ENCODE measurements around the gene AMMECR1L. TPM values are rescaled to one million over a fixed set of nuclear protein-coding genes. Genes with fewer than 3 reads are reported as not detected.

The AMMECR1L gene
- total and polyA plus RNA-seq, 2 donors = 12.2 to 13.2 TPM

Small RNA genes within 50 kb of the gene (small RNA-seq; reads per million reads assigned to genes)
- gene AC012306.1 = not detected
- gene RF00017 = not detected
- not detected for gene RF00019
- not detected for gene RNU6-395P

Other genes with a start within 250 kb of the AMMECR1L start
- gene GPR17, start 239.8 kb downstream of the AMMECR1L start, total RNA-seq = 0.11 TPM
- gene GPR17, start 239.8 kb downstream of the AMMECR1L start, polyA plus RNA-seq = 0.47 TPM
- 18.7 TPM for gene LIMS2, start 210.4 kb downstream of the AMMECR1L start, total RNA-seq
- 346 TPM for gene LIMS2, start 210.4 kb downstream of the AMMECR1L start, polyA plus RNA-seq
- gene SFT2D3, start 184.5 kb downstream of the AMMECR1L start, total RNA-seq = 7.2 TPM
- gene SFT2D3, start 184.5 kb downstream of the AMMECR1L start, polyA plus RNA-seq = 5.5 TPM
- 88.7 TPM for gene WDR33, start 74.8 kb downstream of the AMMECR1L start, total RNA-seq
- gene WDR33, start 74.8 kb downstream of the AMMECR1L start, polyA plus RNA-seq = 15.7 TPM
- 20.5 TPM for gene POLR2D, start 27.8 kb downstream of the AMMECR1L start, total RNA-seq
- gene POLR2D, start 27.8 kb downstream of the AMMECR1L start, polyA plus RNA-seq = 12.5 TPM
- 5.5 TPM for gene SAP130, start 142.1 kb upstream of the AMMECR1L start, total RNA-seq
- gene SAP130, start 142.1 kb upstream of the AMMECR1L start, polyA plus RNA-seq = 13.0 TPM
- gene UGGT1, start 205.2 kb upstream of the AMMECR1L start, total RNA-seq = 38.5 TPM
- 11.4 TPM for gene UGGT1, start 205.2 kb upstream of the AMMECR1L start, polyA plus RNA-seq